Thyroid gland (tissue), 4 donors: ENCODE data around the gene PCP2. TPM values are rescaled to one million over a fixed set of nuclear protein-coding genes. Genes with fewer than 3 reads are reported as not detected.
A peak's percentile ranks its signal among the peaks of the same experiment; 100 is the strongest.

Source experiments
- DNase-seq, 2 donors: peaks; one replicate each; pipeline ENCODE4 v3.0.0-alpha.2; 2019
- H3K27ac ChIP-seq, 3 donors: fragments of 200-600 bp; sonication (generic); 1 replicate in 2 of 3; 2 replicates in 1 of 3; pipeline ENCODE4 v1.5.1; 2016 to 2019; ENCODE audit warnings: mild to moderate bottlenecking in 1 of 3, moderate library complexity in 1 of 3
- H3K27me3 ChIP-seq: fragments of 200-600 bp; sonication (generic); one replicate; pipeline ENCODE4 v1.5.1; 2019
- H3K36me3 ChIP-seq, 2 donors: fragments of 200-600 bp; sonication (generic); one replicate each; pipeline ENCODE4 v1.5.1; 2016 to 2019
- H3K4me1 ChIP-seq, 2 donors: fragments of 200-600 bp; sonication (generic); one replicate each; pipeline ENCODE4 v1.5.1; 2017 to 2019
- H3K4me3 ChIP-seq, 3 donors: fragments of 200-600 bp; sonication (generic); replicated peaks in 1 of 3; 1 replicate in 2 of 3; 2 replicates in 1 of 3; pipeline ENCODE4 v1.5.1; 2016; ENCODE audit warnings: mild to moderate bottlenecking in 1 of 3
- H3K9me3 ChIP-seq: fragments of 200-600 bp; sonication (generic); one replicate; pipeline ENCODE4 v1.5.1; 2017
- POLR2A ChIP-seq, 2 donors: fragments of 450-650 bp; IDR thresholded peaks; one replicate each; pipeline ENCODE4 v1.6.1; 2017; ENCODE audit warnings: antibody characterized with exemption in 2 of 2, mild to moderate bottlenecking in 2 of 2, moderate library complexity in 1 of 2
- WGBS, 2 donors: methylation state at CpG; one replicate each; pipeline ENCODE4 v1.1.5; 2017; 5-methylcytosine and 5-hydroxymethylcytosine counted together
- intact Hi-C: fragments of 100-400 bp; cut with DNase I; formaldehyde crosslinking; loops from one replicate; pipeline ENCODE4 v1.15.1; 2023
- total RNA-seq, 4 donors: library from RNA; depleted of rRNA; stranded (reverse); fragments of >200 nt; gene quantifications; one replicate each; pipeline ENCODE4 v1.2.3, GENCODE V29; 2016
- TF ChIP-seq, protein P1 (sequence below), 6 experiments: fragments of 200-600 bp in 3 of 6; fragments of 450-650 bp in 3 of 6; sonication (generic) in 3 of 6; IDR thresholded peaks; one replicate each; pipeline ENCODE4 v1.5.1; 2016 to 2019; ENCODE audit warnings: antibody characterized with exemption in 6 of 6, mild to moderate bottlenecking in 2 of 6, inconsistent platforms in 1 of 6, moderate library complexity in 1 of 6

The PCP2 gene
- total RNA-seq, 4 donors from 2014 or later: 1.1 to 1.3 TPM; not detected in 2

DNA sequence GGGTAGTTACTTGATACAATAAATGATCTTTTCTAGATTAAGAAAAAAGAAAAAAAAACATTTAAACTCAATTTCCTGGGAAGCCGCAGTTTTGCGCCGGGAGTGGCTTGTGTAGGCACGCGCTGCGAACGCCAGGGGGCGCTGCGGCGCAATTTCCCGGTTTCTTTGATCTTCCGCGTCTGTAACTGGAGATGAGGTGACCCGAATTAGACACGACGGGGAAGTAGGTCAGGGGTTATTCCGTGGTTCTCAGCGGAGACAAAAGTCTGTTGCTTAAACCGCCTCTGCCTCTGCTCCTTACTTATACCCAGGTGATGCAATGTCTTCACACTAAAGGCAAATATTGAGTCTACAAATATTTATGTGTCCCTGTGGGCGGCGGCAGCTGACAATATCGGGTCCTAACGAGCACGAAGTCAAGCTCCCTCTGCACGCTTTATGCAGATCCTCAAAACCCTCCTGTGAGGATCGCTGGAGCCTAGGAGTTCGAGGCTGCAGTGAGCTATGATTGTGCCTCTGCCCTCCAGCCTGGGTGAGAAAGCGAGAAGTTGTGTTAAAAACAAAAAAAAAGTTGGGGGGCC, 18.6 kb upstream of the PCP2 start:
- peaks cover 0 to 4% of the 10 kb centered on the region in 2 donors for H3K4me1 ChIP-seq
- no peaks in the 10 kb centered on the region for H3K9me3 ChIP-seq
- DNase-seq: peak; percentile 72 to 78
- WGBS, 2 donors: 3 to 5% methylated on average over 28 of the region's 28 CpGs
- no peaks in the 10 kb centered on the region for H3K36me3 ChIP-seq
- H3K4me3 ChIP-seq: peak overlapping the region in 1 of 3 donors; percentile 12
- H3K27ac ChIP-seq: no peak overlapping the region
- no peaks in the 10 kb centered on the region for H3K27me3 ChIP-seq
- intact Hi-C loops: no loop called here
- TF ChIP-seq, protein P1, sequence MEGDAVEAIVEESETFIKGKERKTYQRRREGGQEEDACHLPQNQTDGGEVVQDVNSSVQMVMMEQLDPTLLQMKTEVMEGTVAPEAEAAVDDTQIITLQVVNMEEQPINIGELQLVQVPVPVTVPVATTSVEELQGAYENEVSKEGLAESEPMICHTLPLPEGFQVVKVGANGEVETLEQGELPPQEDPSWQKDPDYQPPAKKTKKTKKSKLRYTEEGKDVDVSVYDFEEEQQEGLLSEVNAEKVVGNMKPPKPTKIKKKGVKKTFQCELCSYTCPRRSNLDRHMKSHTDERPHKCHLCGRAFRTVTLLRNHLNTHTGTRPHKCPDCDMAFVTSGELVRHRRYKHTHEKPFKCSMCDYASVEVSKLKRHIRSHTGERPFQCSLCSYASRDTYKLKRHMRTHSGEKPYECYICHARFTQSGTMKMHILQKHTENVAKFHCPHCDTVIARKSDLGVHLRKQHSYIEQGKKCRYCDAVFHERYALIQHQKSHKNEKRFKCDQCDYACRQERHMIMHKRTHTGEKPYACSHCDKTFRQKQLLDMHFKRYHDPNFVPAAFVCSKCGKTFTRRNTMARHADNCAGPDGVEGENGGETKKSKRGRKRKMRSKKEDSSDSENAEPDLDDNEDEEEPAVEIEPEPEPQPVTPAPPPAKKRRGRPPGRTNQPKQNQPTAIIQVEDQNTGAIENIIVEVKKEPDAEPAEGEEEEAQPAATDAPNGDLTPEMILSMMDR (IDR thresholded peaks at IDR 0.05): peak; percentile 88 to 99 (median 94)
- no peak for TF ChIP-seq POLR2A (IDR thresholded peaks at IDR 0.05)

DNA sequence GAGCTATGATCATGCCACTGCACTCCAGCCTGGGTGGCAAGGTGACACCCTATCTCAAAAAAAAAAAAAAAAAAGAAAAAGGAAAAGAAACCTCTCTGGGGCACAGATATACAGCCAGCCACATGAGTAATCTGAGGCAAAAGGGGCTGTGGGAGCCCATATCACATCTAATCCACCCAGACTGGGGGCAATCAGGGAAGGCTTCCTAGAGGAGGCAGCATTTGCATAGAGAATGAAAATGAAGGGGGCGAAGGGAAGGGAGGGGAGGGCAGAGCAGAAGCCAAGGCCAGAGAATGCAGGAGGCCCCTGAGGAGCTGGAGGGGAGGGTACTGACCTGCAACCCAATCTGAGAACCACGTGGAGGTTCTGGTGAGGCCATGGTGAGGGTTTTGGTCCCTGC, 16.6 kb upstream of the PCP2 start:
- no peak for DNase-seq
- 35 to 40% methylated on average over 2 of the region's 2 CpGs for WGBS, 2 donors
- Histone ChIP-seq H3K27ac (no peak overlapping the region), H3K4me1 (peaks cover 0 to 4% of the 10 kb centered on the region in 2 donors), H3K9me3 (no peaks in the 10 kb centered on the region), H3K4me3 (no peak overlapping the region), H3K27me3 (no peaks in the 10 kb centered on the region), H3K36me3 (no peaks in the 10 kb centered on the region)
- TF ChIP-seq, protein P1 (IDR thresholded peaks at IDR 0.05): no peak
- TF ChIP-seq POLR2A (IDR thresholded peaks at IDR 0.05): no peak
- intact Hi-C loops: no loop called here

DNA sequence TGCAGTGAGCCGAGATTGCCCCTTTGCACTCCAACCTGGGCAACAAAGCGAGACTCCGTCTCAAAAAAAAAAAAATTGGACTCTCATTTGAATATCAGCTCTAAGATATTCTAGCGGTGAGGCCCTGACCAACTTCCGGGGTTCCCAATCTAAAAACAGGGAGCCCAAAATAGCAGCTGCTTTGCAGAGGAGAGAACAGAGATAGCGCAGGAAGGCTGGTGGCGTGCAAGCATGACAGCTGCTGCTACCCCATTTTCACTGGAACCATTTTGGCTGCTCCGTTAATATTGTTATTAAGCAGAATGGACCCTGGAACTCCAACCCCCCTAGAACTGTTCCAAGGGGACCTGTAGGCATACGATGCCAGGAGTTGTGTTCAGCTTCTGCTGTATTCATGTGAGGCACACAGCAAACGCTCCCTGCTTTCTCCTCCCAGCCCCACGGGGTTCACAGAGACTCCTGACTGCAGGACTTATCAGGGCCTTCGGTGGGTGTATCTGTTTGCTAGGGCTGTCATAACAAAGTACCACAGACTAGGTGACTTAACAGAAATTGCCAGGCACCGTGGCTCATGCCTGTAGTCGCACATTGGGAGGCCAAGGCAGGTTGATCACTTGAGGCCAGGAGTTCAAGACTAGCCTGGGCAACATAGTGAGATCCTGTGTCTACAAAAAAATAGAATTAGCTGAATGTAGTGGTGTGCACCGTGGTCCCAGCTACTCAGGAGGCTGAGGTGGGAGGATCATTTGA, 14.9 kb upstream of the PCP2 start:
- H3K27me3 ChIP-seq: no peaks in the 10 kb centered on the region
- DNase-seq: no peak
- intact Hi-C loops: no loop called here
- no peak overlapping the region for H3K4me3 ChIP-seq
- no peaks in the 10 kb centered on the region for H3K9me3 ChIP-seq
- no peak for TF ChIP-seq POLR2A (IDR thresholded peaks at IDR 0.05)
- peaks cover 0 to 4% of the 10 kb centered on the region in 2 donors for H3K4me1 ChIP-seq
- H3K36me3 ChIP-seq: no peaks in the 10 kb centered on the region
- 86 to 91% methylated on average over 15 of the region's 15 CpGs for whole genome bisulfite sequencing, 2 donors
- H3K27ac ChIP-seq: no peak overlapping the region

DNA sequence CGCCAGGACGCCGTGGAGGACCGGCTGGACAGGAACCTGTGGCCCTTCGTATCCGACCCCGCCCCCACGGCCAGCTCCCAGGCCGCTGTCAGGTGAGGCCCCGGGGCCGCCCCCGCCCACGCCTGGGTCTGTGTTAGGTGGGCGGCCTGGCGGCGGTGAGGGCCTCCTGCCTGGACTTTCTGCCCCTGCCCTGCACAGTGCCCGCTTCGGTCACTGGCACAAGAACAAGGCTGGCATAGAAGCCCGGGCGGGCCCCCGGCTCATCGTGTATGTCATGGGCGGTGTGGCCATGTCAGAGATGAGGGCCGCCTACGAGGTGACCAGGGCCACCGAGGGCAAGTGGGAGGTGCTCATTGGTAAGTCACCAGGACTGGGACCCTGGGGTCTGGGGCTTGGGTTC, 13.6 kb upstream of the PCP2 start:
- intact Hi-C loops: no loop called here
- H3K4me1 ChIP-seq: peaks cover 0 to under 1% of the 10 kb centered on the region in 2 donors
- 89 to 100% methylated on average over 6 to 11 of the region's 26 CpGs for WGBS, 2 donors
- H3K4me3 ChIP-seq: no peak overlapping the region
- H3K9me3 ChIP-seq: no peaks in the 10 kb centered on the region
- DNase-seq: no peak
- H3K27me3 ChIP-seq: no peaks in the 10 kb centered on the region
- TF ChIP-seq, protein P1 (IDR thresholded peaks at IDR 0.05): no peak
- no peak for TF ChIP-seq POLR2A (IDR thresholded peaks at IDR 0.05)
- H3K27ac ChIP-seq: no peak overlapping the region
- no peaks in the 10 kb centered on the region for H3K36me3 ChIP-seq

DNA sequence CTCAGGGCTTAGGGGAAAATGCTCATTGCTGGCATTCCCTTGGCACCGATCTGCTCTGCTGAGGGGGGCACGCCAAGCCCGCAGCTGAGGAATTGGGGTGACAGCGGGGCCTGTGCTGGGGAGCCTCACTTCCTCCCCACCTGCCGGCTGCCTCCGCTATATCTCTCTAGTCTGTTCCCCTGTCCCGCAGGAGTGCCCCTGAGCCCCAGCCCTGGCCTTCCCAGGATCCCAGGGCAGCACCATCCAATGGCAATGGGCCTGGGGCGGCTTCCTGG, 12.8 kb upstream of the PCP2 start:
- Histone ChIP-seq H3K9me3 (no peaks in the 10 kb centered on the region), H3K27me3 (no peaks in the 10 kb centered on the region), H3K4me3 (no peak overlapping the region), H3K27ac (no peak overlapping the region), H3K4me1 (no peaks in the 10 kb centered on the region), H3K36me3 (no peaks in the 10 kb centered on the region)
- 76 to 87% methylated on average over 7 to 8 of the region's 8 CpGs for WGBS, 2 donors
- DNase-seq: no peak
- TF ChIP-seq, protein P1 (IDR thresholded peaks at IDR 0.05): no peak
- no peak for TF ChIP-seq POLR2A (IDR thresholded peaks at IDR 0.05)
- intact Hi-C loops: no loop called here
